B cell (primary cell): Measurements from ENCODE around the gene EEF1AKMT4. TPM values are rescaled to one million over a fixed set of nuclear protein-coding genes. Genes with fewer than 3 reads are reported as not detected.

Experiments used
- ATAC-seq: fragments of 200-7000 bp; cut with Tn5 transposase; one replicate; pipeline ENCODE4 v1.10.0; 2021; ENCODE audit warnings: low read depth, mild to moderate bottlenecking, moderate number of reproducible peaks, moderate library complexity
- CTCF ChIA-PET: fragments of 350-600 bp; sonication (Branson Sonifier 250); formaldehyde crosslinking; loops from one replicate; lab custom pipeline; 2021; ENCODE audit warnings: antibody characterized with exemption, inconsistent platforms; lab: Charles Lee
- POLR2A ChIA-PET: fragments of 350-600 bp; sonication (Branson Sonifier 250); formaldehyde crosslinking; loops from one replicate; lab custom pipeline; 2021; ENCODE audit warnings: antibody characterized with exemption; lab: Charles Lee
- DNase-seq: peaks from one replicate; pipeline ENCODE4 v3.0.0; 2013
- H2AFZ ChIP-seq: 2 replicates; pipeline ENCODE4 v1.6.1; 2012; ENCODE audit warnings: mild to moderate bottlenecking, low read depth, low read length; ENCODE audit not compliant: insufficient read depth, poor library complexity, severe bottlenecking
- H3K27ac ChIP-seq, 2 donors: 1 replicate in 1 of 2; 2 replicates in 1 of 2; pipeline ENCODE4 v1.5.1; 2012 to 2013; ENCODE audit warnings: low read length in 2 of 2, mild to moderate bottlenecking in 2 of 2, moderate library complexity in 1 of 2
- H3K27me3 ChIP-seq, 4 experiments: fragments of 200-600 bp in 1 of 4; sonication (generic) in 1 of 4; replicated peaks in 1 of 4; 1 replicate in 2 of 4; 2 replicates in 2 of 4; pipeline versions ENCODE4 v1.6.1 to v1.7.0; 2013 to 2016; ENCODE audit warnings: low read length in 3 of 4, mild to moderate bottlenecking in 2 of 4, mixed read lengths in 1 of 4, moderate library complexity in 1 of 4; ENCODE audit not compliant: insufficient read depth in 4 of 4, control insufficient read depth in 3 of 4; ENCODE audit errors: control extremely low read depth in 1 of 4
- H3K36me3 ChIP-seq, 2 experiments: replicated peaks in 1 of 2; 1 replicate in 1 of 2; 2 replicates in 1 of 2; pipeline versions ENCODE4 v1.6.1 to v1.7.1; 2013; ENCODE audit warnings: low read length in 1 of 2; ENCODE audit not compliant: insufficient read depth in 2 of 2, control insufficient read depth in 1 of 2; ENCODE audit errors: control extremely low read depth in 1 of 2, extremely low read depth in 1 of 2
- H3K4me1 ChIP-seq, 2 donors: fragments of 200-600 bp in 1 of 2; sonication (generic) in 1 of 2; 1 replicate in 1 of 2; 2 replicates in 1 of 2; pipeline versions ENCODE4 v1.5.1 to v1.6.1; 2013 to 2017; ENCODE audit warnings: low read length in 2 of 2; ENCODE audit not compliant: control insufficient read depth in 2 of 2, insufficient read depth in 2 of 2
- H3K4me2 ChIP-seq: replicated peaks from 2 replicates; pipeline ENCODE3; 2012; ENCODE audit warnings: mild to moderate bottlenecking, low read depth, low read length; ENCODE audit not compliant: poor library complexity, severe bottlenecking
- H3K4me3 ChIP-seq, 5 experiments: fragments of 200-600 bp in 1 of 5; sonication (generic) in 1 of 5; 1 replicate in 3 of 5; 2 replicates in 2 of 5; pipeline versions ENCODE4 v1.5.1 to v1.7.0; 2011 to 2016; ENCODE audit warnings: low read length in 4 of 5, mild to moderate bottlenecking in 4 of 5, low read depth in 2 of 5, control low read depth in 1 of 5, moderate library complexity in 1 of 5; ENCODE audit not compliant: insufficient read depth in 1 of 5; ENCODE audit errors: control extremely low read depth in 1 of 5, extremely low read depth in 1 of 5
- H3K79me2 ChIP-seq: fragments of 200-600 bp; sonication (generic); one replicate; pipeline ENCODE4 v1.6.0; 2016; ENCODE audit warnings: low read length; ENCODE audit not compliant: control insufficient read depth, insufficient read depth
- H3K9ac ChIP-seq: fragments of 200-600 bp; sonication (generic); 2 replicates; pipeline ENCODE4 v1.6.1; 2017; ENCODE audit warnings: mild to moderate bottlenecking, low read length, moderate library complexity
- H3K9me3 ChIP-seq, 3 donors: one replicate each; pipeline versions ENCODE4 v1.6.1 to v1.7.1; 2013; ENCODE audit warnings: low read length in 2 of 3; ENCODE audit not compliant: control insufficient read depth in 2 of 3, insufficient read depth in 1 of 3; ENCODE audit errors: control extremely low read depth in 1 of 3
- H4K20me1 ChIP-seq: 2 replicates; pipeline ENCODE4 v1.6.0; 2012; ENCODE audit warnings: mild to moderate bottlenecking, low read length; ENCODE audit not compliant: insufficient read depth, control insufficient read depth, poor library complexity, severe bottlenecking
- H3K27ac Mint-ChIP-seq: one replicate; pipeline ENCODE4 v1.8.0; 2021; ENCODE audit warnings: mixed read lengths
- H3K27me3 Mint-ChIP-seq: one replicate; pipeline ENCODE4 v1.8.0; 2021; ENCODE audit warnings: mixed read lengths
- H3K4me1 Mint-ChIP-seq: one replicate; pipeline ENCODE4 v1.8.0; 2021; ENCODE audit warnings: mixed read lengths
- H3K4me3 Mint-ChIP-seq: one replicate; pipeline ENCODE4 v1.8.0; 2021; ENCODE audit warnings: mixed read lengths
- H3K9me3 Mint-ChIP-seq: one replicate; pipeline ENCODE4 v1.8.0; 2022; ENCODE audit warnings: mixed read lengths; ENCODE audit not compliant: insufficient read depth
- EZH2 ChIP-seq: IDR thresholded peaks from 2 replicates; pipeline ENCODE4 v1.6.1; 2012; ENCODE audit warnings: borderline replicate concordance, low read depth, mild to moderate bottlenecking, moderate library complexity, low read length; ENCODE audit not compliant: insufficient read depth, poor library complexity, severe bottlenecking
- WGBS: methylation state at CpG from one replicate; pipeline ENCODE4 v1.1.5; 2013; ENCODE audit warnings: missing lambda C conversion rate; ENCODE audit not compliant: insufficient coverage; 5-methylcytosine and 5-hydroxymethylcytosine counted together
- intact Hi-C: fragments of 100-400 bp; cut with micrococcal nuclease; formaldehyde crosslinking; loops from one replicate; pipeline ENCODE4 v1.10.0; 2022
- polyA plus RNA-seq: library from polyadenylated mRNA; depleted of rRNA; stranded (reverse); fragments of >200 nt; gene quantifications from 2 replicates; pipeline ENCODE4 v1.2.3, GENCODE V29; 2012
- total RNA-seq, 2 donors: library from RNA; stranded (reverse); fragments of 120-200 nt in 1 of 2; gene quantifications; 1 replicate in 1 of 2; 2 replicates in 1 of 2; pipeline versions ENCODE4 v1.2.3 to v1.2.4, GENCODE V29; 2013 to 2022
- TF ChIP-seq, protein P1 (sequence below): fragments of 200-600 bp; IDR thresholded peaks from one replicate; pipeline ENCODE4 v1.8.0; 2022; ENCODE audit warnings: antibody characterized with exemption, mild to moderate bottlenecking

The EEF1AKMT4 gene
- total and polyA plus RNA-seq, 2 donors (not counting 1 experiment from before 2014, with no cell fraction given), result 1.5 to 2.5 TPM

DNA sequence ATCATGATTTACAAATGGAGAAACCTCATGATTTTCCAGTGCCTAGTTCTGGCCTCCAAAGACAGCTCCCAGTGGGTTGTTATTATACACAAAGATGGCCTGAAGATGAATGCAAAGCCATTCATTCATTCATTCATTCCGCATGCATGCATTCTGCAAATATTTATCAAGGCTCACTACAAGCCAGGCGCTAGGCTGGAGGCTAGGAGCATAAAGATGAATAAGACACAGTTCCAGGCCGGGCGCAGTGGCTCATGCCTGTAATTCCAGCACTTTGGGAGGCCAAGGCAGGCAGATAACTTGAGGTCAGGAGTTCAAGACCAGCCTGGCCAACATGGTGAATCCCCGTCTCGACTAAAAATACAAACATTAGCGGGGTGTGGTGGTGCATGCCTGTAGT lies 47.1 kb downstream of the EEF1AKMT4 start:
- no peak overlapping the region for H3K4me2 ChIP-seq
- Mint-ChIP-seq H3K4me3 (no peak overlapping the region), H3K9me3 (no peaks in the 10 kb centered on the region), H3K27me3 (peaks cover 9% of the 10 kb centered on the region), H3K4me1 (peaks cover 22% of the 10 kb centered on the region), H3K27ac (peak overlapping the region; percentile 20)
- no peak overlapping the region for H3K9ac ChIP-seq
- no peak overlapping the region for H3K27ac ChIP-seq
- H4K20me1 ChIP-seq, result peaks cover 7% of the 10 kb centered on the region
- H3K79me2 ChIP-seq, result peaks cover 27% of the 10 kb centered on the region
- no peak overlapping the region for H3K4me3 ChIP-seq
- H3K27me3 ChIP-seq, result peaks cover 0 to 6% (median 0%) of the 10 kb centered on the region in 4 experiments
- peaks cover 0 to 12% of the 10 kb centered on the region in 2 experiments for H3K36me3 ChIP-seq
- POLR2A ChIA-PET, result no interaction called here
- H2AFZ ChIP-seq, result no peak overlapping the region
- no peak for TF ChIP-seq EZH2
- TF ChIP-seq, protein P1, sequence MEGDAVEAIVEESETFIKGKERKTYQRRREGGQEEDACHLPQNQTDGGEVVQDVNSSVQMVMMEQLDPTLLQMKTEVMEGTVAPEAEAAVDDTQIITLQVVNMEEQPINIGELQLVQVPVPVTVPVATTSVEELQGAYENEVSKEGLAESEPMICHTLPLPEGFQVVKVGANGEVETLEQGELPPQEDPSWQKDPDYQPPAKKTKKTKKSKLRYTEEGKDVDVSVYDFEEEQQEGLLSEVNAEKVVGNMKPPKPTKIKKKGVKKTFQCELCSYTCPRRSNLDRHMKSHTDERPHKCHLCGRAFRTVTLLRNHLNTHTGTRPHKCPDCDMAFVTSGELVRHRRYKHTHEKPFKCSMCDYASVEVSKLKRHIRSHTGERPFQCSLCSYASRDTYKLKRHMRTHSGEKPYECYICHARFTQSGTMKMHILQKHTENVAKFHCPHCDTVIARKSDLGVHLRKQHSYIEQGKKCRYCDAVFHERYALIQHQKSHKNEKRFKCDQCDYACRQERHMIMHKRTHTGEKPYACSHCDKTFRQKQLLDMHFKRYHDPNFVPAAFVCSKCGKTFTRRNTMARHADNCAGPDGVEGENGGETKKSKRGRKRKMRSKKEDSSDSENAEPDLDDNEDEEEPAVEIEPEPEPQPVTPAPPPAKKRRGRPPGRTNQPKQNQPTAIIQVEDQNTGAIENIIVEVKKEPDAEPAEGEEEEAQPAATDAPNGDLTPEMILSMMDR, result no peak
- H3K4me1 ChIP-seq, result peaks cover 12 to 17% of the 10 kb centered on the region in 2 donors
- no peaks in the 10 kb centered on the region for H3K9me3 ChIP-seq
- CTCF ChIA-PET, result no interaction called here
- intact Hi-C loops, result loop anchor here (5.0 kb wide), 2 partner anchors 279 to 599 kb away; partner anchors contain the start of genes ABCC5 and YEATS2
- no peak for DNase-seq
- no peak for ATAC-seq
- 100% methylated on average over 5 of the region's 7 CpGs for WGBS

DNA sequence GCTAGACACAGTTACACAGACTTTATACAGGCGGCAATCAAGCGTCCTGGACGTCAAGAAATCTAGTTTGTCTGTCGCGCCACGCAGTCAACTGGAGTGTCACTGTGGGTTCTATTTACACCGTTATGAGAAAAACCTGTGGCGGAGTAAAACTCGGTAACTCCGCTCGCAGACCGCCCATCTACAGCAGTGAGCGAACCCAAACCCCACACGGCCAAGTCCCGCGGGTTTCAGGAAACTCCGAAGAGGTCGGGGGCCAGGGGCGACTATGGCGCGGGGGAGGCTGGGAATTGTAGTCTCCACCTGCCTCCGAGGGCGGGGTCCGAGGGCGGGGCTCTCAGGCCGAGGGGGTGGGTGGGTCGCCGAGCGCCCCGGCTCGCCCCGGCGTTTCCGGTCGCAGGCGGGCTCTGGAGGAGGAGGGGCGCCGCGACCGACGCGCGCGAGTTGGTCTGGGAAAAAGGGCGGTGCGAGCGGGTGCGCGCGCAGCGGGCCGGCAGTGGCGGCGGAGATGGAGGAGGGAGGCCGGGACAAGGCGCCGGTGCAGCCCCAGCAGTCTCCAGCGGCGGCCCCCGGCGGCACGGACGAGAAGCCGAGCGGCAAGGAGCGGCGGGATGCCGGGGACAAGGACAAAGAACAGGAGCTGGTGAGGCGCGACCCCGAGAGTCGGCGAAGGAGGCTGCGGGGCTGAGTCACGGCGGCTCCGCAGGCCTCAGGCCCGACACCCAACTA lies 49.5 kb downstream of the EEF1AKMT4 start, which contains the start of gene PSMD2:
Gene PSMD2, plus strand, starts transcription at position 483 of the 729 bp plus-strand sequence. Its CDS starts 26 bp downstream, at position 509.
- no peaks in the 10 kb centered on the region for H3K9me3 Mint-ChIP-seq
- Histone ChIP-seq H3K4me1 (peaks cover 12 to 17% of the 10 kb centered on the region in 2 donors), H3K9me3 (no peaks in the 10 kb centered on the region), H3K27me3 (peaks cover 0 to 2% (median 0%) of the 10 kb centered on the region in 4 experiments), H3K79me2 (peaks cover 32% of the 10 kb centered on the region), H4K20me1 (peaks cover 22% of the 10 kb centered on the region), H3K4me3 (peak within 1 kb of the TSS; percentile 63 to 92 (median 79)), H3K4me2 (peak within 1 kb of the TSS; percentile 99), H3K27ac (peak within 1 kb of the TSS; percentile 65 to 82), H3K9ac (peak within 1 kb of the TSS; percentile 89), H3K36me3 (peaks cover 3 to 35% of the 10 kb centered on the region in 2 experiments), H2AFZ (peak within 1 kb of the TSS; percentile 100)
- H3K27ac Mint-ChIP-seq, result peak within 1 kb of the TSS; percentile 91
- intact Hi-C loops, result loop anchor here (1.0 to 5.0 kb wide), 12 partner anchors 15 to 602 kb away; partner anchors contain the start of genes ABCC5, ABCF3, AP2M1 and EEF1AKMT4
- H3K4me1 Mint-ChIP-seq, result peaks cover 22% of the 10 kb centered on the region
- ATAC-seq (peak; percentile 95), DNase-seq (peak; percentile 96)
- TF ChIP-seq EZH2, result no peak
- TF ChIP-seq, protein P1, result no peak
- CTCF ChIA-PET, result interaction anchor here (0.6 to 0.8 kb wide), 2 partner anchors 64 to 185 kb away, joined by 3 read pairs; no protein-coding TSS in a partner anchor
- POLR2A ChIA-PET, result interaction anchor here (1.0 kb wide), 1 partner anchor 63 kb away, joined by 4 read pairs; no protein-coding TSS in a partner anchor
- WGBS, result under 1% methylated on average over 75 of the region's 78 CpGs
- H3K27me3 Mint-ChIP-seq, result peaks cover 6% of the 10 kb centered on the region
- H3K4me3 Mint-ChIP-seq, result peak within 1 kb of the TSS; percentile 95
